Thyroid gland (tissue), 4 donors: ENCODE data around the gene MAP6D1. TPM values are rescaled to one million over a fixed set of nuclear protein-coding genes. Genes with fewer than 3 reads are reported as not detected.

Experiments used
- DNase-seq, 2 donors: peaks; one replicate each; pipeline ENCODE4 v3.0.0-alpha.2; 2019
- H3K27ac ChIP-seq, 3 donors: fragments of 200-600 bp; sonication (generic); 1 replicate in 2 of 3; 2 replicates in 1 of 3; pipeline ENCODE4 v1.5.1; 2016 to 2019; ENCODE audit warnings: mild to moderate bottlenecking in 1 of 3, moderate library complexity in 1 of 3
- H3K27me3 ChIP-seq: fragments of 200-600 bp; sonication (generic); one replicate; pipeline ENCODE4 v1.5.1; 2019
- H3K36me3 ChIP-seq, 2 donors: fragments of 200-600 bp; sonication (generic); one replicate each; pipeline ENCODE4 v1.5.1; 2016 to 2019
- H3K4me1 ChIP-seq, 2 donors: fragments of 200-600 bp; sonication (generic); one replicate each; pipeline ENCODE4 v1.5.1; 2017 to 2019
- H3K4me3 ChIP-seq, 3 donors: fragments of 200-600 bp; sonication (generic); replicated peaks in 1 of 3; 1 replicate in 2 of 3; 2 replicates in 1 of 3; pipeline ENCODE4 v1.5.1; 2016; ENCODE audit warnings: mild to moderate bottlenecking in 1 of 3
- H3K9me3 ChIP-seq: fragments of 200-600 bp; sonication (generic); one replicate; pipeline ENCODE4 v1.5.1; 2017
- POLR2A ChIP-seq, 2 donors: fragments of 450-650 bp; IDR thresholded peaks; one replicate each; pipeline ENCODE4 v1.6.1; 2017; ENCODE audit warnings: antibody characterized with exemption in 2 of 2, mild to moderate bottlenecking in 2 of 2, moderate library complexity in 1 of 2
- WGBS, 2 donors: methylation state at CpG; one replicate each; pipeline ENCODE4 v1.1.5; 2017; 5-methylcytosine and 5-hydroxymethylcytosine counted together
- intact Hi-C: fragments of 100-400 bp; cut with DNase I; formaldehyde crosslinking; loops from one replicate; pipeline ENCODE4 v1.15.1; 2023
- total RNA-seq, 4 donors: library from RNA; depleted of rRNA; stranded (reverse); fragments of >200 nt; gene quantifications; one replicate each; pipeline ENCODE4 v1.2.3, GENCODE V29; 2016
- TF ChIP-seq, protein P1 (sequence below), 6 experiments: fragments of 200-600 bp in 3 of 6; fragments of 450-650 bp in 3 of 6; sonication (generic) in 3 of 6; IDR thresholded peaks; one replicate each; pipeline ENCODE4 v1.5.1; 2016 to 2019; ENCODE audit warnings: antibody characterized with exemption in 6 of 6, mild to moderate bottlenecking in 2 of 6, inconsistent platforms in 1 of 6, moderate library complexity in 1 of 6

The MAP6D1 gene
- total RNA-seq, 4 donors from 2014 or later, result 3.0 to 4.9 (median 3.0) TPM; not detected in 1

DNA sequence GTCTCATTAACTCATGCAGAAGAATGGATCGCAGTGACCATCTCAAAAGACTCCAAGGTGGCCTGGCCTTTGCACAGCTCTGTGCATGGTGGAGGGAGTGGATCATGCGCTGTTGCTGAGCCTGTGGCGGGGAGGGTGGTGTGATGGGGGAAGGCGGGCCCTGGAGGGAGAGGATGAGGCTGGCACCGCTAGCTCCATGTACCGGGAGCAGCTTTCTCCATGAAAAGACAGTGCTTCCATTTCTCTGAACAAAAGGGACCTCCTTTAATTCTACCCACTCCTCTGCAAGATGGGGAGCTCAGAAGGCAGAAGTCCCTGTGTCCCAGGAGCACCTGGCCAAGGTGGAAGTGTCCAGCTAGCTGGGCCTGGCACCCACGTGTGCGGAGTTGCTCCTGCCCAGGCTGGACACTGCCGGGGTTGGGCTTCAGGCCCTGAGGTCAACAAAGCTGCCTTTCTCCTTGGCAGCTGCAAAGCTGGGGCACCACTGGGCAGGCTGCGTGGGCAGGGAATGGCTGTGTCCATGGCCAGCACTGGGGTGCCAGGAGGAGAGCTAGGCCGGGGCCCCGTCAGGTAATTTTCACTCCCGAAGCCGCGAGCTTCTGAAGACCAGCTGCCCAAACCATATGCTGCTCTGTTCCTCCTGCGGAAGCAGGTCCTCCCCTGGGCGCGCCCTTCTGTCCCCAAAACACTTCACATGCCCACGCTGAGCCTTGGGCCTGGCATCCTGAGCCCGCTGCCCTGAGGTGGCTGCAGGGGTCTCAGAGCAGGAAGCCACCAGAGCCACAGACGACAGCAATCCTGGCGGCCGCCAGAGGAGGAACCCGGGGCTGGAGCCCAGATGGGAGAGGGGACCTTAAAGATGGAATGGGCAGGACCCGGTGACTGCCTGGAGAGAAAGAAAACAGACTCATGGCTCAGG, 6.4 kb downstream of the MAP6D1 start:
- WGBS, 2 donors, result 90 to 96% methylated on average over 18 to 24 of the region's 25 CpGs
- Histone ChIP-seq H3K27ac (no peak overlapping the region), H3K9me3 (no peaks in the 10 kb centered on the region), H3K36me3 (no peaks in the 10 kb centered on the region), H3K4me3 (no peak overlapping the region), H3K27me3 (no peaks in the 10 kb centered on the region), H3K4me1 (peaks cover 0 to 3% of the 10 kb centered on the region in 2 donors)
- TF ChIP-seq, protein P1, sequence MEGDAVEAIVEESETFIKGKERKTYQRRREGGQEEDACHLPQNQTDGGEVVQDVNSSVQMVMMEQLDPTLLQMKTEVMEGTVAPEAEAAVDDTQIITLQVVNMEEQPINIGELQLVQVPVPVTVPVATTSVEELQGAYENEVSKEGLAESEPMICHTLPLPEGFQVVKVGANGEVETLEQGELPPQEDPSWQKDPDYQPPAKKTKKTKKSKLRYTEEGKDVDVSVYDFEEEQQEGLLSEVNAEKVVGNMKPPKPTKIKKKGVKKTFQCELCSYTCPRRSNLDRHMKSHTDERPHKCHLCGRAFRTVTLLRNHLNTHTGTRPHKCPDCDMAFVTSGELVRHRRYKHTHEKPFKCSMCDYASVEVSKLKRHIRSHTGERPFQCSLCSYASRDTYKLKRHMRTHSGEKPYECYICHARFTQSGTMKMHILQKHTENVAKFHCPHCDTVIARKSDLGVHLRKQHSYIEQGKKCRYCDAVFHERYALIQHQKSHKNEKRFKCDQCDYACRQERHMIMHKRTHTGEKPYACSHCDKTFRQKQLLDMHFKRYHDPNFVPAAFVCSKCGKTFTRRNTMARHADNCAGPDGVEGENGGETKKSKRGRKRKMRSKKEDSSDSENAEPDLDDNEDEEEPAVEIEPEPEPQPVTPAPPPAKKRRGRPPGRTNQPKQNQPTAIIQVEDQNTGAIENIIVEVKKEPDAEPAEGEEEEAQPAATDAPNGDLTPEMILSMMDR (IDR thresholded peaks at IDR 0.05), result no peak
- no peak for TF ChIP-seq POLR2A (IDR thresholded peaks at IDR 0.05)
- DNase-seq, result no peak
- intact Hi-C loops, result no loop called here

DNA sequence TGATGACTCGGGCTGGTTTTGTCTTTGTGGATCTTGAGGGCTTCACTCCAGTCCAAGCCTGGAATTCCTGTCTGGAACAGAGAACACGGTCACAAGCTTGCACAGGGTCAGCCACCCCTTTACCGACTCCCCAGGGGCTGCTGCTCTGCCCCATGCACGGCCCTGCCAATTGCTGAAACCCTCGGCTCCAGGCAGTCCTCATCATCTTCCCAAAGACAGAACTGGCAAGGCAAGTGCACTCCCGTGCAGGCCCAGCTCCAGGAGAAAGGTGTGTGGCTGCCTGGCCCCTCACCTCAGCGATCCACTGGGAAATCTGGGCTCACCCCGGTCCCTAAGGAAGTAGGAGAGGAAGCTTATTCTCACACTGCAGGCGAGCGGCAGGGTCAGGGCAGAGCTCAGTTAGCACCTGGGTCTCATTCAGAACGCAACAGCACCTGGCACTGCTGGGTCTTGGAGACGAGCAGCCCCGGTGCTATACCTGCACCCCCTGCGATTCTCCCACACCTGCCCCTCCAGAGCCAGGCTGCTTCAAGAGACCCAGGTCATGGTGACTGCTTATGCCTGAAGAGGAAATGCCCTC, 7.2 kb downstream of the MAP6D1 start:
- intact Hi-C loops, result no loop called here
- H3K9me3 ChIP-seq, result no peaks in the 10 kb centered on the region
- H3K4me1 ChIP-seq, result peaks cover 0 to 3% of the 10 kb centered on the region in 2 donors
- H3K4me3 ChIP-seq, result no peak overlapping the region
- H3K36me3 ChIP-seq, result no peaks in the 10 kb centered on the region
- DNase-seq, result no peak
- WGBS, 2 donors, result 86 to 89% methylated on average over 11 to 14 of the region's 14 CpGs
- H3K27me3 ChIP-seq, result no peaks in the 10 kb centered on the region
- TF ChIP-seq POLR2A (IDR thresholded peaks at IDR 0.05), result no peak
- TF ChIP-seq, protein P1 (IDR thresholded peaks at IDR 0.05), result no peak
- no peak overlapping the region for H3K27ac ChIP-seq

DNA sequence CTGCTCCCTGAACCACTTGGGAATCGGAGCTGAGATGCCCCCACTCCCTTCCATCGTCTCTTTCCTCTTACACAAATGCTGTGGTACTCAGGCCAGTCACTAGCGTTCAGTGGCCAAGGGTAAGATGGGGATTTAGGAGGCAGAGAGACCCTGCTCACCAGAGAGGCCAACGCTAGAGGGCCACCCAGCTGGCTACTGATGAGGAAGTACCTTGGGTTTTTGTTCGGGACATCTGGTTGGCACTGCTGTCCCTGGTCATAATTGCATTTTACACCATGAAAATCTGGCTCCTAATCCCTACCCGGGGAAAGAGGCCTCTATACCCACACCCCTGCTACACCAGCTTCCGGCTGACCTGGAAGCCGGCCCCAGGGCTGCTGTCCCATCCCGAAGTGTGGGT, 7.7 kb downstream of the MAP6D1 start:
- peaks cover 0 to 3% of the 10 kb centered on the region in 2 donors for H3K4me1 ChIP-seq
- DNase-seq, result no peak
- no peaks in the 10 kb centered on the region for H3K36me3 ChIP-seq
- H3K9me3 ChIP-seq, result no peaks in the 10 kb centered on the region
- TF ChIP-seq POLR2A (IDR thresholded peaks at IDR 0.05), result no peak
- TF ChIP-seq, protein P1 (IDR thresholded peaks at IDR 0.05), result no peak
- H3K27me3 ChIP-seq, result no peaks in the 10 kb centered on the region
- no peak overlapping the region for H3K4me3 ChIP-seq
- H3K27ac ChIP-seq, result no peak overlapping the region
- WGBS, 2 donors, result 91 to 94% methylated on average over 8 to 9 of the region's 9 CpGs
- intact Hi-C loops, result no loop called here

DNA sequence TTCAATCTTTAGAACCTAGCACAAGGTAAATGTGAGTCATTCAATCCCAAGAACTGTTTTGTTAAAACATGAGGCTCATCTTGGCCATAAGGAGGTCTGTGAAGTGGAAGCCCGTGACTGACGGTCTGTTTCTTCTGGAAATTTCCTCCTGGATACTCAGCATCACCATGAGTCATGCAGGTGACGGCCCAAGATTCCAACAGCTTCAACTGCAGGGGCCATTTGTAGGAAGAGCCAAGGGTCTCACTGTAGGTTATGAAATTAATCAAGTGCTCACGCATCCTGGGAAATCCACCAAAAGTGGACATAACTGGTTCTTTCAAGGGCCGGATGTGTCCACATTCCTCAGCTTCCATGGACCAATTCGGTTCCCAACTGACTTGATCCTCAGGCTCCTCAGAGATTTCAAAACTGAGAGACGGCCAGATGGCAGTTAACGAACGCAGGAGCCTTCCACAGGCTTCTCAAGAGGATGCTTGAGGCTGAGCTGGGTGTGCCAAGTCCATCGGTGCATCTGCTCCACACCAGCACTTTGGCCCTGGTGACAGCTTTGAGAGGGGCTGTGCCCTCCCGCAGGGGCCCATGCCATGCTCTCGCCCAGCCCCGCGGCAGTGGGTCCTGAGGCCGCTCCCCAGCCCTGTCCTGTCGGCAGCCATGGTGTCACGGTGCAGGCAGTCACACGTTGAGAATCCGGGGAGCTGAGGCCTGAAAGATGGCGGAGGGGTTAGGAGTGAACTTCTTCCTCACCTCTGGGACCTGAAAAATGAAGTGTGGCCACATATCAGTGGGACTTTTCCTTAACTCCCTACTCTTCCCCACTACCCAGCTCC, 8.5 kb downstream of the MAP6D1 start:
- DNase-seq, result no peak
- TF ChIP-seq, protein P1 (IDR thresholded peaks at IDR 0.05), result no peak
- no peak for TF ChIP-seq POLR2A (IDR thresholded peaks at IDR 0.05)
- WGBS, 2 donors, result 73 to 81% methylated on average over 16 to 19 of the region's 20 CpGs
- Histone ChIP-seq H3K9me3 (no peaks in the 10 kb centered on the region), H3K4me3 (no peak overlapping the region), H3K4me1 (peaks cover 0 to 3% of the 10 kb centered on the region in 2 donors), H3K27me3 (no peaks in the 10 kb centered on the region), H3K36me3 (no peaks in the 10 kb centered on the region), H3K27ac (no peak overlapping the region)
- intact Hi-C loops, result no loop called here
